Brain pericyte (primary cell): Measurements from ENCODE around the gene CKAP2L.
"Not testable (repeated sequence)": the region's sequence is repeated elsewhere in the genome, so short reads cannot be mapped to it uniquely, and the experiment has no call there.

Source experiments
- DNase-seq: peaks from one replicate; pipeline ENCODE4 v3.0.0-alpha.2; 2012; ENCODE audit warnings: low read depth, low spot score

CKAP2L gene

DNA sequence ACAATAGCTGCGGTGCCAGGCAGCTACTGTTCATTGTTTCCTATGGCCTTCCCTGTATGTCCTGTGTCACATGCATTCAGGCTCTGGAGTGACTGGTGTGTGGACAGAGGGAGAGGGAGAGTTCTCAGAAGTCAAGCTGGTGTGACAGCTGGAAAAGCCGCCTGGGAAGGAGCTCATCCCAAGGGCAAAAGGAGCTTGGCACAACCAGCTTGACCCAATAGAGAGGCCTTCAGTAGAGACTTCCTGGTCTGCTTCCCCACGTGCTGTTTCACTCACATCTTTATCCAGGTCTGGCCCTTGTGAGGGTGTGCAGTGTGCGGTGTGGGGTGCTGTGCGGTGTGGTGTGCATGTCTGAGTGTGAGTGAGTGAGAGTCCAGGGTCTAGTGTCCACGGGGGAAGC, 54.7 kb downstream of the CKAP2L start:
- DNase-seq, result no peak

DNA sequence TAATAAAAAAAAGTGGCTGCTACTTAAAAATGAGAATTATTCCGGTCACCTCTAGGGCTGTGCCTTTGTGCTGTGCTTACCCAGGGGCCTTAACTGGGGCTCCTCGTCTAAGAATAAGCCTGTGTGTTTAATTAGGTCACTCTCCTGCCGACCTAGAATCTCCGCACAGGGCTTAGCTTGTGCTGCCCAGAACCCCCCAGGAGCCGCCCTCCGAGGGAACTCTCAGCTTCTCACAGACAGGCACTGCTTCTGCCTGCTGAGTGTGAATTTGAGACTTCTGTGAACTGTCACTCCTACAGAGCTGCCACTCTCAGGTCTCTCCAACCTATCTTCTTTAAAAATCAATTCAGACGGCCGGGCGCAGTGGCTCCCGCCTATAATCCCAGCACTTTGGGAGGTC, 55.4 kb downstream of the CKAP2L start:
- DNase-seq, result no peak

DNA sequence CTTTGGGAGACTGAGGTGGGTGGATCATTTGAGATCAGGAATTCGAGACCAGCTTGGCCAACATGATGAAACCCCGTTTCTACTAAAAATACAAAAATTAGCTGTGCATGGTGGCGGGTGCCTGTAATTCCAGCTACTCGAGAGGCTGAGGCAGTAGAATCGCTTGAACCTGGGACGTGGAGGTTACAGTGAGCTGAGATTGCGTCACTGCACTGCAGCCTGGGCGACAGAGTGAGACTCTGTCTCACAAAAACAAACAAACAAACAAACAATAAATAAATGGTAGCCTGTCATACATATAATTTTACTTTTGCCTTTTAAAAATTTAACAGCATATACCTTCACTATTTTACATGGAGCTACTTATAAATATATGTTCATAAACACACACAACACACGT, 57.5 kb downstream of the CKAP2L start:
- DNase-seq, result not testable (repeated sequence)

DNA sequence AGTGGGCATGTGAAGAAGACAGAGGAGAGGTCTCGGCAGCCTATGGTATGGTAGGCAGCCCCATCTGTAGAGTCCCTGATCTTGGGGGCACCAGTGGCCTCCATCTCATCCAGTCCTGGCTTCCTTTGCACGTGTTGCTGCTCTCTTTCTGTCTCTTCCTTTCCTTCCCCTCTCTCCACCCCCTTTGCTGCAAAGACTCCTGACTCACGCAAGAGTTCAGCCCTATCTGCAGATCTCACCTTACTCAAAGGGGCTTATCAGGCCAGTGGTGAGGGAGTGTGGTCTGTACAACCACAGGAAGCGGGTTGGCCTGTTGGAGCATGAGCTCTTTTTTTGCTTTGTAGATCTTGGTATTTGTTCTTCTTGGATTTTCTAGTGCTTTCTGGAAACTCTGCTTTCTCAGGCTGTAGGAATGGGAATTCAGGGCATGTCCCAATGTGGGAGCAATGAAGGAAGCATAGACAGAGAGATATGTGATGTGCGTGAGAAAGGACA, 58.2 kb downstream of the CKAP2L start:
- DNase-seq, result no peak

DNA sequence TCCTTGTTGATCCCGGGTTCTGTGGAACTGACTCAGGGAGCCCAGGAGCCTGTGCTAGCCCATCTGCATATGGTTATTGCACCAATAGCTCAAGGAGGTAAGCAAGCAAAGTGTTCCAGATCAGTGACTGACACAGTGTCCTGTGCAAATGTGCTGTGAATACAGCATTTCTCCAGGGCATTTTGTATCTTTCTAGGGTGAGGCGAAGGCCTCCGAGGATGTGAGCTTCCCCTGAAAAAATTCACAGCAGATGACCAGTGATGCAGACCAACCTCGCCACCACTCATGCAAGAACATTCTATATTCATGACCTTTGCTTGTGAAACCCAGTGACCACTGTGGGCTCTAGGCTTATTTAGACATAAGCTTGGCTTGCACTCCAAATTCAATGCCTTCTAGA, 58.8 kb downstream of the CKAP2L start:
- DNase-seq, result no peak

DNA sequence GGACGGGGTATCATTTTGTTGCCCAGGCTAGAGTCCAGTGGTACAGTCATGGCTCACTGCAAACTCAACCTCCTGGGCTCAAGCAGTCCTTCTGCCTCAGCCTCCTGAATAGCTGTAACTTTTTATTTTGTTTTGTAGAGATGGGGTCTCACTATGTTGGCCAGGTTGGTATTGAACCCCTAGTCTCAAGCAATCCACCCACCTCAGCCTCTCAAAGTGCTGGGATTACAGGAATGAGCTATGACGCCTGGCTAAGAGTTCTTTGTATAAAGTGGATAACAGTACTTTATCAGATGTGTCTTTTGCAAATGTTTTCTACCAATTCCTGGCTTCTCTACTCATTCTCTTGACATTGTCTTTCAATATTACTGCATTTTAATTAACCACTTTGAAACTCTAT, 60.7 kb downstream of the CKAP2L start:
- DNase-seq, result no peak

DNA sequence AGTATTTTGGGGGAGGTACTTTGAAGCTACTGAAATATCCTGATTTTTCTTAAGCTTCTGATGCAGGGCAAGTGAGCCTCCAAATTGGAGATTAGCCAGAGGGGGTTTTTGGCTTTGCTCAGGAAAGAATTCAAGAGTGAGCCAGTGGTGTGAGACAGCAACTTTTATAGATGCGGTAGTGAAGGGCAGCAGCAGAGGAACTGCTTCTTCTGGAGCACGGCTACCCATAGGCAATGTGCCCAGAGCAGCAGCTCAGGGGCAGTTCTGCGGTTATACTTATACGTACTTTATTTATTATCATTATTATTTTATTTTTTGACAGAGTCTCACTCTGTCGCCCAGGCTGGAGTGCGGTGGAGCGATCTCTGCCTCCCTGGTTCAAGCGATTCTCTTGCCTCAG, 63.4 kb downstream of the CKAP2L start:
- DNase-seq, result no peak

DNA sequence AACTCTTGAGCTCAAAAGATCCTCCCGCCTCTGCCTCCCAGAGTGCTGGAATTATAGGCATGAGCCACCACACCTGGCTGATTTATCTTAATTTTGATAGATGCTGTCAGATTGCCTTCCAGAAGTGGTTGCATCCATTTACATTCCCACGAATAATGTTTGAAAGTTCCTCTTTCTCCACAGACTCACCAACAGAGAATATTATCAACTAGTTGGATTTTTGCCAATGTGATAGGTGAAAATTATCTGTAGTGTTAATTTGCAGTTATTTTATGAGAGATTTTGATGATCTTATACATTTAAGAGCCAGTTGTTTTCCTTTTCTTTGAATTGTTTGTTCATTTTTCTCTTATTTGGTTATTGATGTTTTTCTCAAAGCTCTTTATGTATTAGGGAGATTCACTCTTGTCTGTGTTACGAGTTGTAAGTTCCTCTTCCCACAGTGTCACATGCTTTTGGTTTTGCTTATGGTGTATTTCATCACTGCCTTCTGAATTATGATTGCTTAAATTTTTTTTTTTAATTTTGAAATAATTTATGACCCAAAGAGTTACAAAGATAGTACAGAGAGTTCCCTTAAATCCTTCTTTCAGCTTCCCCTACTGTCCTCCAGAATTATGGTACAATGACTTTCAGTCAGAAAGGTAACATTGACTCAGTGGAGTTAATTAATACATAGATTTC, 64.3 kb downstream of the CKAP2L start:
- no peak for DNase-seq

DNA sequence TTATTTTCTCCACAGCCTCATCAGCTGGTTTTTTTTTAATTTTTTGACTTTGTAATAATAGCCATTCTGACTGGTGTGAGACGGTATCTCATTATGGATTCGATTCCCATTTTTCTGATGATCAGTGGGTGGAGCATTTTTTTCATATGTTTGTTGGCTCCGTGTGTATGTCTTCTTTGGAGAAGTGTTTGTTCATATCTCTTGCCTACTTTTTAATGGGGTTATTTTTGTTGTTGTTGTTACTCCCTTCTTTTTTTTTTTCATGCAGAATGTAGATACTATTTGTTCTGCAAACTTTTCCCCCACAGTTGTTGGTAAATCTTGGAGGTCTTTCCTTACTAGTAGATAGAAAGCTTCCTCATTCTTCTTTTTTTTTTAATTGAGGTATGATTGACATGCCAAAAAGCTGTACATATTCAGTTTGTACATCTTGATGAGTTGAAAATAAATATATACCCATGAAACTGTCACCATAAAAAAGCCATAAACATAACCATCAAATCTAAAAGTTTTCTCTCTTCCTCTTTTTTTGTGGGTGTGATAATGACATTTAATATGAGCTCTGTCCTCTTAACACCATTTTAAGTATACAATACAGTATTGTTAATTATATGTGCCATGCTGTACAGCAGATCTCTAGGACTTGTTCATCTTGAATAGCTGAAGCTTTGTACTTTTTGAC, 65.4 kb downstream of the CKAP2L start:
- DNase-seq, result no peak

DNA sequence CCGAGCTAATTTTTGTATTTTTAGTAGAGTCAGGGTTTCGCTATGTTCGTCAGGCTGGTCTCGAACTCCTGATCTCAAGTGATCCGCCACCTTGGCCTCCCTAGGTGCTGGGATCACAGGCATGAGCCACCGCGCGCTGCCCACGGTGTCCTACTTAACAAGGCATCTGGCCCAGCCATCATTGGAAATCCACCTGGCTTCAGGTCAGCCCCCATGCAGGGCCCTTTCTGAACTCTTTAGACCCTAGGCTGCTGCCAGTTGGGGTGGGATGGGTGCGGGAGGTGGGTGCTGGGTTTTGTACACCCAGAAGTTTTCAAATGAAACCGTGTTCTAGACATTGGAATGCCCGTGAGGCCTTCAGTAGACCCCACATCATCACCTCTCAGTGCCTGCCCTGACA, 70.2 kb downstream of the CKAP2L start:
- no peak for DNase-seq

DNA sequence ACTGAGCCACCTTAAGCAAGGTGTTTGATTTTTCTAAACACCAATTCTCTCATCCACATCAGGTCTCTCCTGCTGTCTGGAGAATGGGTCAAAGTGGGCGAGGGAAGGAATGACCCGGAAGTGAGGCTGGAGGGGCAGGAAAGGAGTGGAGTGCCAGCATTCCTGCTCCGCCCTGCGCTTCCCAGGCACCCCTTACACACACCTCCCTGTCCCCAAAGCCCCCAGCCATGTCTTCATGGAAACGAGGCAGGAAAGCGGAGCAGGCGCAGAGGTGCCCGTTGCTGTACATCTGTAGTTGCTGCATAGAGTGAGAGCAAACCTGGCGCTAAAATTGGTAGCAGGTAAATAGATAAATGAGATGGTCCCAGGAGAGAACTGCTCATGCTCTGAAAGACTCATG, 70.8 kb downstream of the CKAP2L start:
- DNase-seq, result no peak

DNA sequence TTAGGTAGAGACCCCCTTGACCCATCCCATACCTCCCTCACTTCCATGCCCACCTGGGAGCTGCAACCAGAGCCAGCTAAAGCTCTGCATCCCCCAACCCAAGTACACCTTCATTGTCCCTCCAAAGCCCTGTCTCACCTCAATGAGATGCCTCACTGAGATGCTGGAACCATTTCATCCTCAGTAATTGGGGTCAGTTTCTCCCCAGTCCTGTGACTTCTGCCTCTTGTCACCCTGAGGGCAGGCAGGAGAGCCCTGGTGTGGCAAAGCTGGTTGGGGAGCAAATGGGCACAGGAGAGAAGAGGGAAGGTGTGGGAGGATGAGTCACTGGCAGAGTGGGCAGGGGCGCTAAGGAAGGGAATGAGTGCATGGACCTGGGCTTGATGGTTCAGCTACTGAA, 71.5 kb downstream of the CKAP2L start:
- DNase-seq, result no peak

DNA sequence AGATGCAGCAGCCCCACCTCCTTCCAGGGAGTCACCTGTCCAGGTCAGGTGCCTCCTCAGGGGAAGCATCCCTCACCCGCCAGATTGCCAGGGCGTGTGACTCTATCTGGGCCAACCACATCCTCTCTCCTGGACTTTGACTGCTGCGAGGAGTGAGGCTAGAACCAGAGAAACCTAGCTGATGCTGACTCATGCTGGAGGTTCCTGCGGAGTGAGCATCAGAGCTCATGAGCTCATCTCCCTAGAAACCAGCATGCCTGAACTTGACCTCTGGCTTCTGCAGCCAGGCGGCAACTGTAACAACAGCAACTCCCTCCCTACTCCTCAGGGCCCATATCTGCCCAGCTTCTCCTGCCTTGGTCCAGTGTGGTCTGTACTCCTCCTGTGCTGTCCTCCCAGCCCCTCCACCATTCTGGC, 71.9 kb downstream of the CKAP2L start:
- peak; percentile 94 for DNase-seq

DNA sequence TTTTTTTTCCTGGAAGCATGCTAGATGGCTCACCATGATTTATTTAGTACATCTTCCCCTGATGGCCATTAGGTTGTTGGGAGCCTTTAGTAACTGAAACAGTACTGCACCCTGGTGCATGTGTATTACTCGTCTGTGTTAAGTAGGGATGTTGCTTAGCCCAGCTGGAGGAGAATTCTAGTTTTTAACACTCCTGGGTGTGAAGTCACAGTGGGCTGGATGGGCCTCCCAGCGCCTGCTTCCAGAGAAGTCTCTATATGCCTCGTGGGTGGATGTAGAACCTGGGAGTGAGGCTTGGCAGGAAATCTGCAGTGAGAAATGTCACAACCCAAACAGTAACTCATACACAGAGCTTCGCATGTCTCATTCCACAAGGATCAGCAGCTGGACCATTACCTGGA, 72.5 kb downstream of the CKAP2L start:
- no peak for DNase-seq

DNA sequence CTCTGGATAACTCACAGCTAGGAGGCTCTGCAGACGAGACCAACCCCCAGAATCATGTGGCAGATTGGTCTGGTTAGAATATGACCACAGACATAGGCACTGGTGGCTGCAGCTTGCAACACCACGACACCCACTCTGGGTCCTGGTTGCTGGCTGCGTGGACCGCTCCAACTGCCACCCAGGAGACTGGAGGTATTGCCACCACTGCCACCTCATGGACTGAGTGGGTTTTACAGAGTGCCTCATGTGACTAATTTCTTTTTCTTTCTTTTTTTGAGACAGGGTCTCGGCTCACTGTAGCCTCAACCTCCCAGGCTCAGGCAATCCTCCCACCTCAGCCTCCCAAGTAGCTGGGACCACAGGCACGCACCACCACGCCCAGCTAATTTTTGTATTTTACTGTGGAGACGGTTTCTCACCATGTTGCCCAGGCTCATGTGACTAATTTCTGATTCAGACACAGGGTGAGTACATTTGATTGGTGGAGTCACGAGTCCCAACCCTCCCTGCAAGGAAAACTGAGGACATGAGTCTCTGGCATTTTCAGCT, 73.5 kb downstream of the CKAP2L start:
- DNase-seq, result no peak

DNA sequence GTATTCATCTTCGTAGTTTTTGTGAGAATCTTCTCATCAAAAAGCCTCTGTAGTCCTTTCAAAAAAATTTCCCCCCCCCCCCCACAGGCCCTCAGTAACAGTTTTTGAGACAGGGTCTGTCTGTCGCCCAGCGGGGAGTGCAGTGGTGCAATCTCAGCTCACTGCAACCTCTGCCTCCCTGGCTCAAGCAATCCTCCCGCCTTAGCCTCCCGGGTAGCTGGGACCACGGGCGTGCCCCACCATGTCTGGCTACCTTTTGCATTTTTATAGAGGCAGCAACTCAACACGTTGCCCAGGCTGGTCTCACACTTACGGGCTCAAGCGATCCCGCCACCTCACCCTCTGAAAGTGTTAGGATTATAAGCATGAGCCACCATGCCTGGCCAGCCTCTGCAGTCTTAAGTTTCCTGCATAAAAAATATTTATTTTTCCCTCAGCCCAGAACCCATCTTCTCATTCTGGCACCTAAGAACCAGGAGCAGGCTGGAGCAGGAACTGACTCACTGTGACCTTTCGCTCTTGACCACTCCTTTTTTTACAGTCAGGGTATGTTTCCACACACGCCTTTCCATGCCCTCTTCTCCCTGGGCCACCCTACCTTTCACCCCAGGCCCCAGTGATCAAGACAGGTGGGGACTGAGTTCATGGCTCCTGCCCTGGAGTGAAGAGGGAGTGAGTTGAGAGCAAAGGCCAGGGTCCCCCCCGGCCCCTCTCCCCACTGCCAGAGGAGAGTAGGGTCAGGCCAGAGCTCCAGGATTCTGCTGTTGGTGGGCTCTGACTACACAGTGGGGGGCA, 76.1 kb downstream of the CKAP2L start:
- DNase-seq, result no peak

DNA sequence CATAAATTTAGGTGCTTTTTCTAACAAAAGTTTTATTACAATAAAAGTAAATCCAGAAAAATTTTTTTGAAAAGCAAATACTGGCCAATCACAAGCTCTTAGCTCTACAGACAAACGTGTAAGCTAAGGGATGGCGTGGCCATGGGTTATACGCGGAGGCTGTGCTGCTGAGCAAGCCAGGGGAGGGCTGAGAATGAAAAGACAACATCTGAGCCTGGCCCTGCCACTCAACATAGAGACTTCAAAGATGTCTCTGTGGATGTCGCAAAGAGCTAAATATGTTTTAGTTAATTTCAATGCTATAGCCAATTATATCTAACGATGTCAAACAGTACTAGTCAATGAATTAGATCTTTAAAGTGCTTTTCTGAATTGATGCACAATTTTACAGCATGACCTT, 76.9 kb downstream of the CKAP2L start:
- no peak for DNase-seq
